NCI-H526 treated with DMSO at 0.1 percent for 48 hours (cell line): ENCODE data around the gene NXPH3.
"Not testable (repeated sequence)": the region's sequence is repeated elsewhere in the genome, so short reads cannot be mapped to it uniquely, and the experiment has no call there.

Experiments used
- DNase-seq: peaks from one replicate; lab custom pipeline; 2025; lab: John Stamatoyannopoulos, UW

NXPH3 gene

DNA sequence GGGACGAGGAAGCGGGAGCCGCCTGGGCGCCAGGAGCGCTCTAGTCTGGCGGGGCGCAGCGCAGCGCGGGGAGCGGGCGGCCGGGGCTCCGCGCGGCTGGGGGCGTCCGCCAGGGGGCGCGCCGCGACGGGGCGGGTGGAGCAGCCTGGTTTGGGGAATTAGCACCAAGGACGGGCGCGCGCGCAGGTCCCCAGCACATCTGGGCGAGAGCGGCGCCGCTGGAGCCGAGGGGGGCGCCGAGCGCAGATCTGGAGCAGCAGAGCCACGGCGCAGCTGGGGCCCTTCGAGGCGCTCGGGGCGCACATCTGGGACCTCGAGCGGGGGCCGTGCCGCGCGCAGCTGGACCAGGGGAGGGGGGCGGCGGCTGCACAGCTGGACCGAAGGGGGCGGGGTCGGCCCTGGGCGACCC is at the start of gene NXPH3:
TSS of gene NXPH3 (plus strand) at position 193 of the 409 bp plus-strand sequence. CDS start 349 bp downstream, outside the sequence.
- no peak for DNase-seq

GRCh38 chr17:49527927-49528651 is 47.6 kb upstream of the NXPH3 start:
- DNase-seq: no peak

GRCh38 chr17:49528966-49529365 is 46.7 kb upstream of the NXPH3 start:
- no peak for DNase-seq

DNA sequence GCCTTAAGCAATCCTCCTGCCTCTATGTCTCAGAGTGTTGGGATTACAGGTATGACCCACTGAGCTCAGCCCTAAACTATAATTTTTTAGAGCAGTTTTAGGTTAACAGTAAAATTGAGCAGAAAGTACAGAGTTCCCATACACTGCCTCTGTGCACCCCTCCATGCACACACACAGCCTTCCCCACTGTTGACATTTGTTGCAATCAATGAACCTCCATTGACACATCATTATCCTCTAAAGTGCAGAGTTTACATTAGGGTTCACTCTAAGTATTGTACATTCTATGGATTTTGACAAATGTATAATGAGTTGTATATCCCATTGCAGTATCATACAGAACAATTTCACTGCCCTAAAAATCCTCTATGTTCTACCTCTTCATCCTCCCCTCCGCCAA is 45.6 kb upstream of the NXPH3 start:
- DNase-seq: no peak

DNA sequence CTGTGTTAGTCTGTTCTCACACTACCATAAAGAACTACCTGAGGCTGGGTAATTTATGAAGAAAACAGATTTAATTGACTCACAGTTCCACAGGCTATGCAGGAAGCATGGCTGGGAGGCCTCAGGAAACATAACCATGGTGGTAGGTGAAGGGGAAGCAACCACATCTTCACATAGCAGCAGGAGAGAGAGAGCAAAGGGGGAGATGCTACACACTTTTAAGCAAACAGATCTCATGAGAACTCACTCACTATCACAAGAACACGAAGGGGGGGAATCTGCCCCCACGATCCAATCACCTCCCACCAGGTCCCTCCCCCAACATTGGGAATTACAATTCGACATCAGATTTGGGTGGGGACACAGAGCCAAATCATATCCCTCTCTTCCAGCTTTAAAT is 31.8 kb upstream of the NXPH3 start:
- no peak for DNase-seq

GRCh38 chr17:49545007-49545660 is 30.5 kb upstream of the NXPH3 start:
- DNase-seq: no peak

DNA sequence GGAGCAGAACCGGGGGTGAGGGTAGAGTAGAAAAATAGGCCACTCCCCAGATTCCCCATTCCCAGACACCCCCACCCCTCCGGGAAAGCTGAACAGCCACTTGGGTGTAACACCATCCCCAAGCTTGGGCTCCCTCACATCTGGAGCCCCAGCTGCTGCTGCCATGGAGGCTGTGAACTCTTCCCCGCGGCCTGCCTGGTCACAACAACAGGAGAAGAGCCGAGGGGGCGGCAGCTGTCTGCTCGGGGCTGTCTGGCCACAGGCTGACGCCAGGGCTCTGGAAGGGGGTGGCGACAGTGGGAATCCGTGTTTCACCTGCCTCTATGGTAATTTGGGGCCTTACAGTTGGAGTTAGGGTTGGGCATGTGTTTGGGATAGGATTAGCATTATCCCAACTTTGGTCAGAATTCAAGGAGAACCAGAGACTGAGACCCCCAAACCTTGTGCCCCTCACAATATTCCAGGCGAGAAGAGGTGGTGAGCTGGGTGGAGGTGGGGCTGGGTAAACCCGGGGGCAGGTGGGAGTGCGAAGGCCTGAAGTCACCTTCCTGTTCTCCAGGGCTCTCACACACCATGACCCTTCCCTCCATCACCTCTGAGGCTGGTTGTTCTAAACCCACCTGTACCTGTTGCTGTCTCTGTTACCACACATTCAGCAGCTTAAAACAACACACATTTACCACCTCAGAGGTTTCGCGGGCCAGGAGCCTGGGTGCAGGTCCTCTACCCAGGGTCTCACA is 29.7 kb upstream of the NXPH3 start:
- DNase-seq: no peak

GRCh38 chr17:49546546-49547535 is 28.8 kb upstream of the NXPH3 start:
- no peak for DNase-seq

- no peak for DNase-seq
Observed at GRCh38 chr17:49547566-49547965, 28.1 kb upstream of the NXPH3 start.

DNA sequence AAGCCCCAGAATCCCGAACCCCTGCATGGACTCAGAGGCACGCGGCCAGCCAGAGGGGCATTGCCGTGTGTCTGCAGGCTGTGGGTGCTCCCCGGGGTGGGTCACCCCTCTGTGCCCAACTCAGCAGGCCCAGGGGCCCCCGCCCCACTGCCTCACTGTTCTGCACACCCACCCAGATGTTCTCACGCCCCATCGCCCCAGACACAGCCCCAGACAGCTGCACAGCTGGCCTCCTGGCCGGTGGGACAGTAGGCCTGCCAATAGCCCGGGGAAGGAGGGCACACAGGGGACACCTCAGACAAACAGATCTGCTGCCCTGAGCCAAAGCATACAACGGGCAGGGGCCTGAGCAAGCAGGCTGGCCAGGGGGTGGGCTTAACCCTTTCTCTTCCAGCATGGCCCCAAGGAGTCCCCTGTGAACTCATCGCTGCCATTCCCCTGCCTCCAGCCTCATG is 27.6 kb upstream of the NXPH3 start:
- DNase-seq: no peak

DNA sequence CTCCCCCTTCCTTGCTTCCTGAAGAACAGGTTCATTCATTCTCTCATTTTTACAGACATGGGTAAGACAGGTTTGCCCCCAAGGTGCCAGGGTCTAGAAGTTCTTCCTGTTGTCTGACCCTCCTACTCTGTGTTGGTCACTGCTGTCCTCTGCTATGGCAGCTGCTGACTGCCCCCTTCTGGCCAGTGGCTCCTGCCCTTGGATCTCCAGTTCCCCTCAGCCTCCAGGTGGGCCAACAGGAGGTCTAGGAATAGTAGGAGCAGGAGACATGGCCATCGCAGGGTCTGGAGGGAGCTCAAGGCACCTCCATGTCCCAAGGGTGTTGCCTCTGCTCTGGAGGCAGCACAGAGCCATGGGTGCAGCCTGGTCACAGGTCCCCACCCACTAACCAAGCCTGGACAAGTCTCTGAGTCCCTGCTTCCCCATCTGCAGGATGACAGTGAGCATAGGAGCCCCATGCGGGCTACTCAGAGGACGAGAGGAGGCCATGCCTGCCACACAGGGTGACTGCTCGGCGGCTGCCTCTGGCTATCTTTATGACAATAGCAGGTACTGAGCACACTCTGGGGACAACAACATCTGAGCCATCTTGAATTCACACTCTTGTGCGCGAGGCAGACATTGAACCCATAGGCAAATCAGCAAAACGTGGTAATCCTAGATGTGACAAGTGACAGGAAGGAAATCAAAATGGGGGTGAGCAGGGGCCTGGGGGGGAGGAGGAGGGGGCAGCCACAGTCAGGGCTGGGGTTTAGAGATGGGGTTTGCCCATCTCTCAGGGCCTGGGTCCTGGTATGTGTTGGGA is 27.0 kb upstream of the NXPH3 start:
- no peak for DNase-seq

GRCh38 chr17:49549311-49549605 is 26.4 kb upstream of the NXPH3 start:
- no peak for DNase-seq

DNA sequence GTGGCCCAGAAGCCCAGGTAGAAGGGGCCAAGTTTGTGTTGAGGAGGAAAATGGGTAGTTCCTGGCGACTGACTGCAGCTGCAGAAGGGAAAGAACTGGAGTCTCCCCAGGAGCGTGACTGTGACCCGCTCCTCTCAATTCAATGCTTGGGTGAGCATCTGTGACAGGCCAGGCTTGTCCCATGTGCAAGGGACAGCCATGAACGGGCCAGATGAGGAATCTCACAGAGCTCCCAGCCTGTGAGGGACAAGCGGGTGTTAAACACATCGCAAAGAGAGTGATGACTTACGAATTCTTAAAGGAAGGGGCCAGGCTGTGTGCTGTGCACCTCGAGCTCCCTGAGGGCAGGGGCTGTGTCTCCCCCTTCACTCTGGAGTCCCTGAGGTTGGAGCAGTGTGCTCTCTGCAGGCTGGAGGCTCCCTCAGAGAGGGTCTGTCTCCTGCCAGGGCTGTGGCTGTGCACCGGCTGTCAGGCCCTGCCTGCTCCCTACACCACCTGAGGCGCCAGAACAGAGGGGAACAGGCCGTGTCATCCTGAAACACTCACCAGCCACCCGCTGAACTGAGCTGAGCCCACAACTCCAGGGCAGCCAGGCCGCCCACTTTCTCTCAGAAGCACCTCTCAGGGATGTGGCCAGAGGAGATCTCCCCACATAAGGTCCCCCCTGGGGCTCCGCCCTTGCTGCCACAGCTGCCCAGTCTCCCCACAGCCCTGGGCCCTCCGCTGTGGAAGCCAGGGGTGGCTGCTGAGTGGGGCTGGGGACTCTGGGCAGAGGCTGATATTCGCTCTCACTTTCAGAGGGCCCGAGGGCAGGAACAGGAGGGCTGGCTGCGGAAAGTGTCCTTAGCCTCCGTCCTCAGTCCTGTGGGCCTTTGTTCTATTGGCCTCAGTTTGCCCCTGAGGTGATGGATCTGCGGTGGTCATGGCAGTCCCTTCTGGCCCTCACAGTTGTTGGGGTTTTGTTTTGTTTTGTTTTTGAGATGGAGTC is 25.7 kb upstream of the NXPH3 start:
- no peak for DNase-seq

DNA sequence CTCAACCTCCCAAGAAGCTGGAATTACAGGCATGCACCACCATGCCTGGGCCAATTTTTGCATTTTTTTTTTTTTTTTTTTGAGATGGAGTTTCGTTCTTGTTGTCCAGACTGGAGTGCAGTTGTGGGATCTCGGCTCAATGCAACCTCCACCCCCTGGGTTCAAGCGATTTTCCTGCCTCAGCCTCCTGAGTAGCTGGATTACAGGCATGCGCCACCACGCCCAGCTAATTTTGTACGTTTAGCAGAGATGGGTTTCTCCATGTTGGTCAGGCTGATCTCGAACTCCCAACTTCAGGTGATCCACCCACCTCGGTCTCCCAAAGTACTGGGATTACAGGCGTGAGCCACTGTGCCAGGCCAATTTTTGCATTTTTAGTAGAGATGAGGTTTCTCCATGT is 24.9 kb upstream of the NXPH3 start:
- DNase-seq: not testable (repeated sequence)

DNA sequence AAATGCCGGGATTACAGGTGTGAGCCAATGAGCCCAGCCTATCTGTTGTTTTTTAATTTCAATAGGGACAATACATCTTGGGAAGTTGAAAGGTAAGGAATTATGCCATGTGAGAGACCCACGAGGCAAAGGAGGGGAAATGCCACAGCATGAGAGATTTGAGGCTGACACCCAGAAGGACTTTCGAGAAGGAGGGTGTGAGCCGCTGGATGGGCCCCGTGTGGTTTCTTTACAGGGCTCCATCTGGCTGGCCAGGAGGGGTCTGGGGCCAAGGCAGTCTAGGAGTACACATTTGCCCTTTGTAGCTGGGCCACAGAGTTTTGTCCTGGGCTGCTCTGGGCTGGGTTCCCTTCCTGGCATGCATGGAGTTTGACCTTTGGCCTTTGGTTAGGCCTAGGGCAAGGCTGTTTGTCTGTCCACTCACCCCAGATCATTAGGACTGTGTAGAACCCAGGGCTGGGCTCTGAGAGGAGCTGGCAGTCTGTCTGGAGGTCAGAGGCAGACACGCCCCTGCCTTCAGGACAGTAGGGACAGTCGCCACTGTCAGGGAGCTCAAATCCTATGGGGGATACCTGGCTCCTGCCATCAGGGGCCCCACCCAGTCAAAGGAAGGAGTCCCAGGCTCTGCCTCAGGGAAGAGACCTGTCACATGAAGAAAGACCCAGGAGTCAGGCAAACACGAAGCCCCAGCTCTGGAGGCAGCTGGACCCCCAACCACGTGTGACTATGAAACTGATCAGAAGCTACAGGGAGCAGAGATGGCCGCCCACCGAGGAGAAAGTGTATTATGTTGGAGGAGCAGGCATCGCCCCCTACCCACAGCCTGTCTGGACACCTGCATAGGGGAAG is 24.2 kb upstream of the NXPH3 start:
- DNase-seq: no peak

GRCh38 chr17:49552070-49552751 is 23.5 kb upstream of the NXPH3 start:
- no peak for DNase-seq

- no peak for DNase-seq
Observed at GRCh38 chr17:49553676-49554335, 21.9 kb upstream of the NXPH3 start.
